IMR-90 (cell line): Measurements from ENCODE around the gene OTOG.

Experiments used
- POLR2A ChIP-seq: IDR thresholded peaks from 2 replicates; pipeline ENCODE4 v1.6.1; 2012; ENCODE audit warnings: mild to moderate bottlenecking, low read depth, low read length
- SMC3 ChIP-seq: fragments of 150-350 bp; IDR thresholded peaks from 2 replicates; pipeline ENCODE4 v1.6.1; 2016; ENCODE audit warnings: low read depth, mild to moderate bottlenecking, antibody characterized with exemption, low read length, moderate library complexity

DNA sequence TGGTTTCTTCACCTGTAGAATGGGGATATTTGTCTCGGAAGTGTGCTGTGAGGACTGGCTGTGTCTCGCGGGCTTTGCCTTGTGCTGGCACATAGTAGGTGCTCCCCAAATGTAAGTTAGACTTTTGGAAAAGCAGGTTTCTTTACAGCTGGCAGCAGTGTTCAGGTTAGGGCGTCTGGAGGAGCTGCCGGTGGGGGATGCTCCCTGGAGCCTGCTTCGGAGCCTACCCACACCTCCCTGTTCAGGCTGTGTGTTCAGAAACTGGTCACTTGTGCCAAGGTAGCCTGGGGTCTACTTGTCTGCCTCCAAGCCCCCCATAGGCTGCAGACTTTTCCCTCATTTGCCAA is 60.0 kb downstream of the OTOG start:
- TF ChIP-seq SMC3 (no peak), POLR2A (no peak)
